Regular cardiac myocyte (primary cell): ENCODE measurements around the gene MRPL27. TPM values are rescaled to one million over a fixed set of nuclear protein-coding genes. Genes with fewer than 3 reads are reported as not detected.

ENCODE experiments used
- total RNA-seq: library from RNA; depleted of rRNA; stranded (reverse); fragments of >200 nt; gene quantifications from 2 replicates; pipeline ENCODE4 v1.2.3, GENCODE V29; 2014

MRPL27 gene
- 51.9 and 95.9 TPM in 2 replicates for total RNA-seq

GRCh38 chr17:50372758-50373556 lies at the start of gene MRPL27, which contains the start of gene EME1:
Gene MRPL27, minus strand, starts transcription at chr17:50373184. Its CDS starts 14 bp downstream, at chr17:50373170.
Gene EME1, plus strand, starts transcription at chr17:50373229. Its CDS starts 1,980 bp downstream, at chr17:50375209.

GRCh38 chr17:50397111-50397918 lies 24.3 kb upstream of the MRPL27 start, which contains the start of gene LRRC59:
Gene LRRC59, minus strand, starts transcription at chr17:50397523. Its CDS starts 206 bp downstream, at chr17:50397317.

GRCh38 chr17:50345432-50346312 lies 27.3 kb downstream of the MRPL27 start, which contains the start of gene XYLT2:
Gene XYLT2, plus strand, starts transcription at chr17:50346126. Its CDS starts 15 bp downstream, at chr17:50346141.

Other genes starting within 250 kb of the MRPL27 start
- gene SAMD14, start 243.0 kb downstream of the MRPL27 start, total RNA-seq: 1.5 and 3.7 TPM in 2 replicates
- gene PPP1R9B, start 222.5 kb downstream of the MRPL27 start, total RNA-seq: 29.0 and 61.5 TPM in 2 replicates
- gene SGCA, start 207.2 kb downstream of the MRPL27 start, total RNA-seq: 2.1 and 23.7 TPM in 2 replicates
- gene COL1A1, start 171.6 kb downstream of the MRPL27 start, total RNA-seq: 508 and 731 TPM in 2 replicates
- not detected in 2 replicates for gene TMEM92, start 98.7 kb downstream of the MRPL27 start, total RNA-seq
- gene XYLT2, start 27.1 kb downstream of the MRPL27 start, total RNA-seq: 64.8 and 85.7 TPM in 2 replicates
- gene EME1, start within 50 bp of the MRPL27 start, total RNA-seq: 3.7 and 18.0 TPM in 2 replicates
- gene LRRC59, start 24.3 kb upstream of the MRPL27 start, total RNA-seq: 133 and 352 TPM in 2 replicates
- gene ACSF2, start 53.0 kb upstream of the MRPL27 start, total RNA-seq: 13.2 and 44.3 TPM in 2 replicates
- not detected in 2 replicates for gene CHAD, start 95.7 kb upstream of the MRPL27 start, total RNA-seq
- 16.9 and 20.1 TPM in 2 replicates for gene RSAD1, start 105.7 kb upstream of the MRPL27 start, total RNA-seq
- gene MYCBPAP, start 135.3 kb upstream of the MRPL27 start, total RNA-seq: 0.77 and 2.3 TPM in 2 replicates
- not detected in 2 replicates for gene EPN3, start 159.6 kb upstream of the MRPL27 start, total RNA-seq
- 40.1 and 59.2 TPM in 2 replicates for gene SPATA20, start 174.0 kb upstream of the MRPL27 start, total RNA-seq
- gene CACNA1G, start 187.5 kb upstream of the MRPL27 start, total RNA-seq: under 0.01 TPM in 2 replicates